ENCODE data around the gene SHANK2.

DNA sequence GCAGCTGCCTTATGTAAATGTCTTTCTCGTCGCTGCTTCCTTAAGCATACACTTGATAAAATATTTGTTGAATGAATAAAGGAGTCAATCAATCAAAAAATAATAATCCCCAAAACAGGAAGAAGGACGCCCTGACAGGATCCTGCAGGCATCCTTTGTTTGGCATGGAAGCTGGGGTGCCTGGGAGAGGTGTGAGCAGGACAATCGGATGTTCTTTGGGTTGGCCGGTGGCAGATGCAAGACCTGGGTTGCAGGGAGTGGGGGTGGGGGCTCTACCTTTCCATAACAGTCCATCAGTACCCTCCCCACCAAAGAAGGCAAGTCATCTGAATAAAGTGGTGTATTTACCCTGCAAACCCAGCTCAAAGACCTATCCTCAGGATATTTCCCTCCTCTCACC is 1.4 kb upstream of the SHANK2 start:
- TF ChIP-seq, protein P1, sequence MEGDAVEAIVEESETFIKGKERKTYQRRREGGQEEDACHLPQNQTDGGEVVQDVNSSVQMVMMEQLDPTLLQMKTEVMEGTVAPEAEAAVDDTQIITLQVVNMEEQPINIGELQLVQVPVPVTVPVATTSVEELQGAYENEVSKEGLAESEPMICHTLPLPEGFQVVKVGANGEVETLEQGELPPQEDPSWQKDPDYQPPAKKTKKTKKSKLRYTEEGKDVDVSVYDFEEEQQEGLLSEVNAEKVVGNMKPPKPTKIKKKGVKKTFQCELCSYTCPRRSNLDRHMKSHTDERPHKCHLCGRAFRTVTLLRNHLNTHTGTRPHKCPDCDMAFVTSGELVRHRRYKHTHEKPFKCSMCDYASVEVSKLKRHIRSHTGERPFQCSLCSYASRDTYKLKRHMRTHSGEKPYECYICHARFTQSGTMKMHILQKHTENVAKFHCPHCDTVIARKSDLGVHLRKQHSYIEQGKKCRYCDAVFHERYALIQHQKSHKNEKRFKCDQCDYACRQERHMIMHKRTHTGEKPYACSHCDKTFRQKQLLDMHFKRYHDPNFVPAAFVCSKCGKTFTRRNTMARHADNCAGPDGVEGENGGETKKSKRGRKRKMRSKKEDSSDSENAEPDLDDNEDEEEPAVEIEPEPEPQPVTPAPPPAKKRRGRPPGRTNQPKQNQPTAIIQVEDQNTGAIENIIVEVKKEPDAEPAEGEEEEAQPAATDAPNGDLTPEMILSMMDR (IDR thresholded peaks at IDR 0.05; ENCODE audit: low read length), result no peak
- TF ChIP-seq EZH2 (IDR thresholded peaks at IDR 0.05; ENCODE audit: borderline replicate concordance, low read length), result no peak

Data from OCI-LY1 (cell line).